DOHH2 (cell line): ENCODE results near the gene ZNF728.
"Not testable (repeated sequence)": the region's sequence is repeated elsewhere in the genome, so short reads cannot be mapped to it uniquely, and the experiment has no call there.

ENCODE experiments used
- H3F3A ChIP-seq: fragments of 200-600 bp; sonication (generic), shearing (Covaris generic); 2 replicates; pipeline ENCODE4 v1.6.0; 2016; ENCODE audit warnings: antibody characterized with exemption, mild to moderate bottlenecking; ENCODE audit not compliant: control insufficient read depth, insufficient read depth
- H3K27ac ChIP-seq: fragments of 200-600 bp; sonication (generic); 2 replicates; pipeline ENCODE4 v1.5.1; 2014; ENCODE audit warnings: low read depth, mild to moderate bottlenecking, low read length, moderate library complexity
- H3K27me3 ChIP-seq: fragments of 200-600 bp; sonication (generic); 2 replicates; pipeline ENCODE4 v1.6.1; 2014; ENCODE audit warnings: mild to moderate bottlenecking, low read length, mixed read lengths; ENCODE audit not compliant: control insufficient read depth
- H3K36me3 ChIP-seq: fragments of 200-600 bp; sonication (generic); 2 replicates; pipeline ENCODE4 v1.6.1; 2014; ENCODE audit warnings: mild to moderate bottlenecking, low read length, moderate library complexity, mixed read lengths; ENCODE audit not compliant: control insufficient read depth
- H3K4me1 ChIP-seq: fragments of 200-600 bp; sonication (generic); 2 replicates; pipeline ENCODE4 v1.6.1; 2014; ENCODE audit warnings: mild to moderate bottlenecking, low read length, mixed read lengths; ENCODE audit not compliant: control insufficient read depth
- H3K4me2 ChIP-seq: fragments of 200-600 bp; sonication (generic); 2 replicates; pipeline ENCODE4 v1.6.0; 2014; ENCODE audit warnings: mild to moderate bottlenecking, low read length, moderate library complexity
- H3K4me3 ChIP-seq: fragments of 200-600 bp; sonication (generic); 2 replicates; pipeline ENCODE4 v1.5.1; 2014; ENCODE audit warnings: mild to moderate bottlenecking, low read length, mixed read lengths
- H3K79me2 ChIP-seq: fragments of 200-600 bp; sonication (generic); 2 replicates; pipeline ENCODE4 v1.6.1; 2014; ENCODE audit warnings: mild to moderate bottlenecking, low read length, mixed read lengths; ENCODE audit not compliant: control insufficient read depth
- H3K9me2 ChIP-seq: fragments of 200-600 bp; sonication (generic); replicated peaks from 2 replicates; pipeline ENCODE4 v1.6.1; 2014; ENCODE audit warnings: mild to moderate bottlenecking, low read length, mixed read lengths; ENCODE audit not compliant: control insufficient read depth
- H3K9me3 ChIP-seq: fragments of 200-600 bp; sonication (generic); 2 replicates; pipeline ENCODE4 v1.6.1; 2014; ENCODE audit warnings: antibody characterized with exemption, low read length, mixed read lengths; ENCODE audit not compliant: control insufficient read depth, insufficient read depth
- H4K20me1 ChIP-seq: fragments of 200-600 bp; sonication (generic); 2 replicates; pipeline ENCODE4 v1.6.0; 2014; ENCODE audit warnings: low read depth, mild to moderate bottlenecking, antibody characterized with exemption, low read length, moderate library complexity; ENCODE audit not compliant: control insufficient read depth, insufficient read depth
- CTCF ChIP-seq: fragments of 200-600 bp; sonication (generic); IDR thresholded peaks from one replicate; pipeline ENCODE4 v1.5.1; 2014; ENCODE audit warnings: antibody characterized with exemption, mild to moderate bottlenecking, low read depth, low read length; ENCODE audit not compliant: poor library complexity, severe bottlenecking
- EZH2phosphoT487 ChIP-seq: fragments of 200-600 bp; sonication (generic); IDR thresholded peaks from 2 replicates; pipeline ENCODE4 v1.6.1; 2017; ENCODE audit warnings: borderline replicate concordance, mild to moderate bottlenecking, antibody characterized with exemption, low read length, moderate library complexity, mixed read lengths

The ZNF728 gene

GRCh38 chr19:23046743-23047142, 43.8 kb upstream of the ZNF728 start:
- no peaks in the 10 kb centered on the region for H3K9me2 ChIP-seq
- H3F3A ChIP-seq, result no peaks in the 10 kb centered on the region
- H3K4me3 ChIP-seq, result no peak overlapping the region
- H3K79me2 ChIP-seq, result no peaks in the 10 kb centered on the region
- peaks cover 6% of the 10 kb centered on the region; the same call in 1 of the 2 replicates for H3K9me3 ChIP-seq
- no peak overlapping the region for H3K4me2 ChIP-seq
- no peaks in the 10 kb centered on the region for H3K36me3 ChIP-seq
- no peaks in the 10 kb centered on the region for H4K20me1 ChIP-seq
- no peaks in the 10 kb centered on the region for H3K4me1 ChIP-seq
- H3K27ac ChIP-seq, result no peak overlapping the region
- no peak for TF ChIP-seq CTCF
- TF ChIP-seq EZH2phosphoT487, result no peak
- no peaks in the 10 kb centered on the region for H3K27me3 ChIP-seq

- Histone ChIP-seq H3K36me3 (no peaks in the 10 kb centered on the region), H3K27ac (no peak overlapping the region), H4K20me1 (no peaks in the 10 kb centered on the region), H3K4me1 (no peaks in the 10 kb centered on the region), H3K9me3 (no peaks in the 10 kb centered on the region), H3K79me2 (no peaks in the 10 kb centered on the region), H3F3A (no peaks in the 10 kb centered on the region), H3K9me2 (no peaks in the 10 kb centered on the region), H3K4me2 (no peak overlapping the region), H3K27me3 (no peaks in the 10 kb centered on the region), H3K4me3 (no peak overlapping the region)
- TF ChIP-seq CTCF, result no peak
- no peak for TF ChIP-seq EZH2phosphoT487
Measured at GRCh38 chr19:23033721-23034120, 30.7 kb upstream of the ZNF728 start.

- Histone ChIP-seq H3K9me2 (no peaks in the 10 kb centered on the region), H3K4me2 (no peak overlapping the region), H3K79me2 (no peaks in the 10 kb centered on the region), H3K4me1 (no peaks in the 10 kb centered on the region), H3K36me3 (no peaks in the 10 kb centered on the region), H3K9me3 (no peaks in the 10 kb centered on the region; the same call in 1 of the 2 replicates), H4K20me1 (no peaks in the 10 kb centered on the region), H3K4me3 (no peak overlapping the region), H3K27ac (no peak overlapping the region), H3K27me3 (no peaks in the 10 kb centered on the region), H3F3A (no peaks in the 10 kb centered on the region)
- TF ChIP-seq CTCF, result no peak
- no peak for TF ChIP-seq EZH2phosphoT487
Measured at GRCh38 chr19:23015660-23016059, 12.7 kb upstream of the ZNF728 start.

- H3K4me2 ChIP-seq, H3K9me2 ChIP-seq, H3F3A ChIP-seq, H3K4me1 ChIP-seq, H3K36me3 ChIP-seq, H3K4me3 ChIP-seq, H3K27me3 ChIP-seq, H3K79me2 ChIP-seq, H4K20me1 ChIP-seq, H3K9me3 ChIP-seq, H3K27ac ChIP-seq: not testable (repeated sequence)
Measured at GRCh38 chr19:22994957-22995356, 8.0 kb downstream of the ZNF728 start.
